Colon (tissue), 2 donors: ENCODE results near the gene PFKFB3.

Experiments
- FAIRE-seq: peaks from 2 replicates; lab custom pipeline; 2012; peaks lifted over from hg19 to GRCh38; lab: Jason Lieb, UNC
- donor health status: control.
- donor health status: control.

PFKFB3 gene

DNA sequence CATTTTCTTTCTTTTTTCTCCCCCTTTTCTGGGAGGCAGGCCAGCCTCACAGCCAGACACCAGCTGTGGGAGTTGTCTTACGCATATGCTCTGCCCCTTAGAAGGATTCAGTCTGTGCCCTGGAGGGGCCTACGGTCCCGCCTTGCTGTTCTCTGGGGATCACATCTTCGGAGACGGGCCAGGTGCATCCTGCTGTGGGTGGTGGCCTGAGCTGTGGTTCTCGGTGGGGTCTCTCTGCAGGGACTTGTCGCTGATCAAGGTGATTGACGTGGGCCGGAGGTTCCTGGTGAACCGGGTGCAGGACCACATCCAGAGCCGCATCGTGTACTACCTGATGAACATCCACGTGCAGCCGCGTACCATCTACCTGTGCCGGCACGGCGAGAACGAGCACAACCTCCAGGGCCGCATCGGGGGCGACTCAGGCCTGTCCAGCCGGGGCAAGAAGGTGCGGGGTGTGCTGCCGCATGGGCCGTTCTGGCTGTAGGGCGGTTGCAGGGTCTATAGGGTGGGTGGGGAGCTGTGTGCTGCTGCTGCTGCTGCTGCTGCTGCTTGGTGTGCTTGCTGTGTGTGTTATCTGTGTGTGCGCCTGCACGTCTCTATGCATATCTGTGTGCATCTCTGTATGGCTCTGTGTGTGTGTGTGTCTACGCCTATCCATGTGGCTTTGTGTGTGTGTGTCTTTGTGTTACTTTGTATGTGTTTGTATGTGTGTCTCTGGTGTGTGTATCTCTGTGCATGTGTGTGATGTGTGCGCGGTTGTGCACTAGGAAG, 17.9 kb downstream of the PFKFB3 start:
- FAIRE-seq: no peak

DNA sequence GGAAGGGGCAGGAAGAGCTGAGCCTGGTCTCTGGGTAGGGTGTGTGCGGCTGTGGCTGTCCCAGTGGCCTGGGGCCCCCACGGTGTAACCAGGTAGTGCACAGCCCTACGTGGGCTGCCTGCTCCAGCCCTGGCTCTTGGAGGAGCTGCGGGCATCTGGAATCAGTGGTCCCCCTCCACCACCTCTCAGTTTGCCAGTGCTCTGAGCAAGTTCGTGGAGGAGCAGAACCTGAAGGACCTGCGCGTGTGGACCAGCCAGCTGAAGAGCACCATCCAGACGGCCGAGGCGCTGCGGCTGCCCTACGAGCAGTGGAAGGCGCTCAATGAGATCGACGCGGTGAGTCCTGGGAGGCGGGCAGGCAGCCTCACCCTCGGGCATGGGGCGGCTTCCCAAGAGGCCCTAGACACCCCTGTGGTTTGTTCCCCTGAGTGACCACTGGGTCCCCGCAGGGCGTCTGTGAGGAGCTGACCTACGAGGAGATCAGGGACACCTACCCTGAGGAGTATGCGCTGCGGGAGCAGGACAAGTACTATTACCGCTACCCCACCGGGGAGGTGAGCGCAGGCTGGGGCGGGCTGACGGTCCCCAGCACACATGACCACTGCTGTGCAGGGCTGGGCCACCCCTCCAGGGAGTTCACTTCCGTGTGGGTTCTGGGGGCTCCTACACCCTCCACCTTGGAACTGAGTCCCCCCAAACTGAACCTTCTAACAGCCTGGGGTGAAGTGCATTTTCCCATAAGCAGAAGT, 18.6 kb downstream of the PFKFB3 start:
- no peak for FAIRE-seq

DNA sequence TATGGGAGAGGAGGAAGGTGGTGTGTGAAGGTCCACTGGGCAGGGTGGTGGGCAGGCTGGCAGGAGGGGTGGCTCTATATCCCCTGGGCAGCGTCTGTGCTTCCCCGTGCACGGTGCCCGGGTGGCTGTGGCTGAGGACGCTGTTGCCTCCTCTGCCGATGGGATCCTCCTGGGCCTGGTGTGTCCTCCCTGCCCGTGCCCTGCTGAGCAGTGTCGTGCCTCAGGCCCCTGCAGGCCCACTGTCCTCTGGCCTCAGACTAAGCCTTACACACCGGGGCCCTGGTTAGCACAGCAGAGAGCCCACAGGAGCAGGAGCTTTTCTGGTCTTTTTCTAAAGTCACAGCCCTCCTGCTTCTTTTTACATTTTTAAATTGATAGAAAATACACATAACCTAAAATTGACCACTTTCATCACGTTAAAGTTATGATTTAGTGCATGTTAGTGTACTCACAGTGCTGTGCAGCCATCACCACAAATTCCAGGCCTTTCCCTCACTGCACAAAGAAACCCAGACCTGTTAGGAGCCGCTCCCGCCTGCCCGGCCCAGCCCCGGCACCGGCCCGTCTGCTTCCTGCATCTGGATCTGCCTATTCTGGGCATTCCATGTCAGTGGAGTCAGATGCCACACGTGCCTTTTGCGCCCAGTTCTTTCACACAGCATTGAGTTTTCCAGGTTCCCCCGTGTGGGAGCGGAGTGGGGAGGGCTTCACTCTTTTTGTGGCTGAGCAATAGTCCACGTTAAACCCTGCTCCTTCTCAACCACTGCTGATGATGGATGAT, 19.4 kb downstream of the PFKFB3 start:
- no peak for FAIRE-seq

DNA sequence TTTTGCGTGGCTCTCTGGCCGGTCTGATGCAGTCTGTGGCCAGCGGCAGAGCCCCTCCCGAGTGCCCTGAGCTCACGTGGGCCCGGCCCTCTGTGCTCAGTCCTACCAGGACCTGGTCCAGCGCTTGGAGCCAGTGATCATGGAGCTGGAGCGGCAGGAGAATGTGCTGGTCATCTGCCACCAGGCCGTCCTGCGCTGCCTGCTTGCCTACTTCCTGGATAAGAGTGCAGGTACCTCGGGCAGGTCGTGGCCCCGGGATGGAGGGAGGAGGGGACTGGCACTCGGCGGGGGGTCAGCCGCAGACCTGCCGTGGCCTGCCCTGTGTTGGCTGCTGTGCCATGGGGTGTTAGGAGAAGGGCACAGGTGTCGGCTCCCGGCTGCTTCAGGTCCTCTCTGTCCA, 20.0 kb downstream of the PFKFB3 start:
- FAIRE-seq: no peak

DNA sequence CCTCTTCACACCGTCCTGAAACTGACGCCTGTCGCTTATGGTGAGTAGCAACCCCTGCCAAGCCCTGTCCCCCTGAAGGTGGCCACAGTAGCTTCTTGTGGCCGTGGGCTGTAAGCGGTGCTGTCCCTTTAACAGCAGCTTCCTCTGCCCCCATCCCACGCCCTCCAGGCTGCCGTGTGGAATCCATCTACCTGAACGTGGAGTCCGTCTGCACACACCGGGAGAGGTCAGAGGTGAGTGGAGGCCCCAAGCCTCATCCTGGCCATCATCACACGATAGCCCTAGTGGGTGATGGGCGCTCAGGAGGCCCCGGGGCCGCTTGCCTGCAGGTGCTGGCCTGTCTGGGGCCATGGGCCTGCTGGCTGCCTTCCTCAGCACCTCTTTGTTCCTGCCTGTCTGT, 21.2 kb downstream of the PFKFB3 start:
- FAIRE-seq: no peak

DNA sequence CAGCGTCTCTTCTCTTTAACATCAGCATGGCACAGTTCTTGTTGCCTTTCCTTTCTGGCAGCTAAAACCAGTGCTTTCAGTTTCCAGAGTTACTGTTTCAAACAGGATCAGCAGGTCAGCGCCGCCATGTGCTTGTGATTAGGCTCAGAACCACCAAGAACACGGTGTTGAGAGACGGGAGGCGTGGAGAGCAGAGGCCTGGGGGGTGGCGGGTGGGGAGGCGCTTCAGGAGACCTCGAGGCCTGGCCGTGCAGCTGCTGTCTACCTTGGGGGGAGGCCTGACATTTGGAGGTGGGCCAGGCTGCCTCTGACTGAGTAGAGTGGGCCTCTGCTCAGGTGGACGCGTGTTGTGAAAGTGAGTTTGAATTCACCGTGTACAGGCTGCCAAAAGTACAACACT, 22.0 kb downstream of the PFKFB3 start:
- FAIRE-seq: no peak

DNA sequence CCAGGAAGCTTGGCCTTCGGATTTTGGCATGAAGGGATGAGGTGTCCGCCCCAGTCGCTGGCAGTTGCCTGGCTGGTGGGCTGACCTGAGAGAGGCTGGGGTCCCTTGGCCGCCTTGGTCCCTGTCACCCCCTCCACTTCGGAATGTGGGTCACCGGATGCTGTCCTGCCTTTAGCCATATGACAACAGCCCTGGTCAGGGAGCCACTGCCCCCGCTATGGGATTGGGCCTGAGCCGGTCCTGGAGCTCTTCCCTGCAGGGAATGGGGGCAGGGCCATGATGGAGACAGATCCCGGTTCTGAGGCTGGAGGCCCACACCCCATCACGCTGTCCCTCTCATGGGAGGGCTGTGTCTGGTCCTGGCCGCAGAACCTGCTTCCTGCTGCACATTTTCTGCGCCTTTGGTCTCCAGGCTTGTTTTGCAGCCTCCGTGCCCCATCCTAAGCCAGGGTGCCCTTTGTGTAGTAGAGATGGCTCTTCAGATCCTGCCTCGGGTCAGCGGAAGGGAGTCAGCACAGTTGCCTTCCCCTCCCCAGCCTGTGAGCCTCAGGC, 22.6 kb downstream of the PFKFB3 start:
- FAIRE-seq: no peak

DNA sequence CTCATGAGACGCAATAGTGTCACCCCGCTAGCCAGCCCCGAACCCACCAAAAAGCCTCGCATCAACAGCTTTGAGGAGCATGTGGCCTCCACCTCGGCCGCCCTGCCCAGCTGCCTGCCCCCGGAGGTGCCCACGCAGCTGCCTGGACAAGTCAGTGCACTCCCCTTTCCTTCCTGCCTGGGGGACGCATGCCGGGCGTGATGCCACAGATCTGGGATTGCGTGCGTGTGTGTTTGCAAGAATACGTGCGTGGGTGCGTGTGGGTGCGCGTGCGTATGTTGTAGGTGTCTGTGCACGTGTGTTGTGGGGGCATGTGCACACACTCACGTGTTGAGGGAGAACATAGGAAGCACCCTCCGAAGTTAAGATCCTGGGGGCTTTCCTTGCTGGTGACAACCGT, 23.5 kb downstream of the PFKFB3 start:
- FAIRE-seq: no peak

DNA sequence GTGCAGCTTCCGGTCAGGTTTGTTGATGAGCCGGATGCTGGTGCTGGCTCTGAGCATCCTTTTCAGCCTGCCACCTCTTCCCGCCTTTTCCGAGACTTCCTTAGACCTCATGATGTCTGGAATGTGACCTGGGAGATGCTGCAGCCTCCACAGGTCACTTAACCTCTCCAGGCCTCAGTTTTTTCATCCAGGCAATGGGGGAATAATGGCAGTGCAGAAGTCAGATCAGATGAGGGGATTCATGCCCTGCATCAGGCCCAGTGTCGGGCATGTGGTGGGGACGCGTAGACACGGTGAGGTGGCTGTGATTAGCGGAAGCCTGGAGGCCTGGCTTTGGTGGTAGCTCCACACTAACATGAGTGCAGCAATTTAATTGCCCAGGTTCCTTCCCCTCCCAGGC, 24.6 kb downstream of the PFKFB3 start:
- no peak for FAIRE-seq

DNA sequence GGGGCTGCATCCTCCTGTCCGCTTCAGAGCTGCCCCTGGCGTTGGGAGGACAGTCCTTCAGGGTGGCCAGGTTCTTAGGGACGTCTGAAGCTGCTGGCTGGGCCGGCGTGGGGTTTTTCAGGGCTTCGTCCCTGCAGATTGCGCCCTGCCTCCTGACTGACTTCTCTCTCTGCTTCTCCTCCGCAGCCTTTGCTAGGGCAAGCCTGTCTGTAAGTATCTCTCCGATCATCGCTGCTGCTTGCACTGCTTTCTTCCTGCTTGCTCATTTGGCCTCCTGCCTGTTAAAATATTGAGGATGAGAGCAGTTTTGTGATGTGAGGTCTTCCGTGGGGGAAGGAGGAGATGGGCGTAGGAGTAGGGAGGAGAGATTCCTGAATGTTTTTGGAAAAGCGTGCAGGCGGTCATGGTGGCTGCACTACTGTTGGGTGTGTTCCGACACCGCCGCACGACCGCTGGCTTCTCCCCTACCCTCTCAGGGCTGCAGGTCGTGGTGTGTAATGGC, 25.3 kb downstream of the PFKFB3 start:
- no peak for FAIRE-seq

DNA sequence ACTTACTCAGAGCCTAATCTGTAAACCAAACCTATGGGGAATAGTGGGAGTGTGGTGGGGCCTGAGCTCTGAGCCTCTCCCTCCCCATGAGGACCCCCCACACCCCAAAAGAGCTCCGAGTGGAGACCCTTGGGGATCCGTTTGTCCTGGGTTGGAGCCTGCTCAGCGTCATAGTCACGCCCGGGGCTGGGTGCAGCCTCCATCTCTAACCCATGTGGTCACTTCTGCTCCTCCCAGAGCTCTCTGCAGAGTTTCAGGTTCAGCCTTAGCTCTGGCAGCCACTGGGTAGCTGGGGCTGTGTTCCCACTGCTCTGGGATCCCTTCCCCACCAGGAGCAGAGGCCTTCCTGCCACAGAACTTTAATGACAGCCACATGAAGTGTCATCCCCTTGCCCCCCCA, 25.9 kb downstream of the PFKFB3 start:
- FAIRE-seq: no peak

DNA sequence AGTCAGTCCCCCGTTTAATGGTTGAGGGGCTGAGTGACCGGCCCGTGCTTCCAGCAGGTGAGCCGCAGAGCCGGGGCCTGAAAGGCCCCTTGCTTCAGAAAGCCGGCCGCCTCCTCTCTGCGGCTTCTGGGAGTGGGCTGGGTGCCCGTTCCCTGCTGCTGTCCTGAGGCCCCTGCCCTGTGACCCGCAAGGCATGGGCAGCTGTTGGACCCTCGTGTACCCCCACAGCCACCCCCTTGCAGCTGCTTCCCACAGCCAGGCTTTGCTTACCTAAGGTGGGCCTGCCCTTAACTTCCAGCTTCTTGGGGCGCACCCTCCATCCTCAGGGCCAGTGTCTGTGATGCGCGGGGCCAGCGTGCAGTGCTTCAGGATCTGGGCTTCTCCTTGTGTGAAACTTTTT, 26.6 kb downstream of the PFKFB3 start:
- FAIRE-seq: no peak

DNA sequence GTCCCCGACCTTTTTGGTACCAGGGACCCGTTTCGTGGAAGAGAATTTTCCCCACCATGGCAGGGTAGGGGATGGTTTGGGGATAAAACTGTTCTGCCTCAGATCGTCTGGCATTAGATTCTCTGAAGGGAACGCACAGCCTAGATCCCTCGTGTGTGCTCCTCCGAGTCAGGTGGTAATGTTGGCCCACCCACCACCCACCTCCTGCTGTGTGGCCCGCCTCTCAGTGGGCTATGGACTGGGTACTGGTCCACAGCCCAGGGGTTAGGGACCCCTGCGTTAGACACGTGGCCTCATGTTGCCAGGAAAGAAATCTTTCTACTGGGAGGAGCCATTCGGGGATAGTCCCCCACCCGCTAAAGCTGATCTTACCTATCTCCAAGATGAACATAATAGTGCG, 27.0 kb downstream of the PFKFB3 start:
- FAIRE-seq: no peak

DNA sequence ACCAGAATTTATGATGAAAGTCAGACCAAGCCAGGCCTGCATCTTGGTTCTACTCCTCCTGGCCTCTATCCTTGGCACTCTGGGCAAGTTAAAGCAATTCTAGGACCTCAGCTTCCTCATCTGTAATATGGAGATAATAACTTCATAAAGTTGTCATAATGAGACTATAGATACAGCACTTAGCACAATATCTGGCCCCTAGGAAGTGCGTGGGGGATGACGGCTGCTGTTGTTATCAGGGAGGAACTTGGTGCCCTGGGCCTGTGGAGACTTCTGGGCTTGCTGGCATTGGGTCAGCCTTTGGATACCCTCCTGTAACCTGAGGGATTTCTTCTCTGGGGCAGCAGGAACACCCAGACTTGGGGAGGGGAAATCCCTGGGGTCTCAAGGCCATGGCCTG, 27.6 kb downstream of the PFKFB3 start:
- FAIRE-seq: no peak

DNA sequence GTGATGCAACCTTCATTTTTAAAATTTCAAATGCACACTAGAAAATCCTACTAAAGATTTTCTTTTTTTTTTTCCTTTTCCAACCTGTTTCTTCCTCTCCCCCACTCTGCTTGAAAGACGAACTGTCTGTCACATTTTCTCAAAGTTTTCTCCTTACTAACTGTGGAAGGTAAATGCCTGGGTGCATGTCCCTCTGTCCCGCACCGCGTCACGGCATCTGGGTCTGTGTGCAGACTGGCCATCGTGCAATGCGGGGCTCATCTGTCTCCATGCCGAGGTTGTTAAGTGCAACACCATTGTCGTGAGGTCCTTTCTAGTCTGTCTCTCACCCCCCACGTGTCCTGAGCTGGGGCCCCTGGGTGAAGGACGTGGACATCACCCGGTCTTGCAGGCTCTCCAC, 28.4 kb downstream of the PFKFB3 start:
- no peak for FAIRE-seq

DNA sequence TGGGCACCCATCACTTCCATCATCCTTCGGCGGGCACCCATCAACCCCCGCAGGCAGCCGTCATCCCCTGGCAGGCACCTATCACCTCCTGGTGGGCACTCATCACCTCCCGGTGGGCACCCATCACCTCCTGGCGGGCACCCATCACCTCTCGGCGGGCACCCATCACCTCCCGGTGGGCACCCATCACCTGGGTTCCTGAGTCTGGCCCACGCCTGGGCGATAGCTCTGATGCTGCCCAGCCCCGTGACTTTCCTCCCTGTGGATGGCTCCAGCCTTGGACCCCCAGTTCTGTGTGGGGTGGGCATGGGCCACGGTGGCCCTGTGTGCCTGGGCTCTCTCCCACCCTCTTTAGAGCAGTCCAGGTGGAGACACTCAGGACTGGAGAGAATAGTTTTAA, 29.0 kb downstream of the PFKFB3 start:
- FAIRE-seq: no peak

DNA sequence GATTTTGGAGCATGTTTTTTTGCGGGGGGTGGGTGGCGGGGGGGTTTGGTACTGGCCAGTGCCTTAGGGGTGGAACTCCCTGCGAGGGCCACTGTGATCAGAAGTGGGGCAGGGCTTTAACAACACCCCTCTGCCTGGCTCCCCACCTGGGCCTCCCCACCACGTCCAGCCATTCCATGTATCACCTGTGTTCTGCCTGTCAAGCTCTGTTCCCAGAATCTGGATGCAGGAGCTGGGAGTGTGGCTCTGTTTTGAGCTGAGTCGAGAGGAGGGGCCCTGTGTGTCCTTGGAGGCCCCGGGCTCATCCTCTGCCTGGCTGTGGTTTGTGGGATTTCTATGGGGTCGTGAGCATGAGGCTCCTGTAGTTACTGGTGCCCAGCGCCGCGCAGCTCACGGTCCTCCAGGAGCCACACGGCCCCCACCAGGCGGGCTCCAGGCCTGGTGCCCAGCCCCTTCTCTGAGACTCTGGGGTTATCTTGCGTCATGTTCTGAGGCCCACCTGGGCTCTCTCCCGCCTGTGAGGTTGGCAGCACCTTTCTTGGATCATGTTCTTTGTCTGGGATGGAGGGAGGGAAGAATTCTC, 29.6 kb downstream of the PFKFB3 start:
- no peak for FAIRE-seq

DNA sequence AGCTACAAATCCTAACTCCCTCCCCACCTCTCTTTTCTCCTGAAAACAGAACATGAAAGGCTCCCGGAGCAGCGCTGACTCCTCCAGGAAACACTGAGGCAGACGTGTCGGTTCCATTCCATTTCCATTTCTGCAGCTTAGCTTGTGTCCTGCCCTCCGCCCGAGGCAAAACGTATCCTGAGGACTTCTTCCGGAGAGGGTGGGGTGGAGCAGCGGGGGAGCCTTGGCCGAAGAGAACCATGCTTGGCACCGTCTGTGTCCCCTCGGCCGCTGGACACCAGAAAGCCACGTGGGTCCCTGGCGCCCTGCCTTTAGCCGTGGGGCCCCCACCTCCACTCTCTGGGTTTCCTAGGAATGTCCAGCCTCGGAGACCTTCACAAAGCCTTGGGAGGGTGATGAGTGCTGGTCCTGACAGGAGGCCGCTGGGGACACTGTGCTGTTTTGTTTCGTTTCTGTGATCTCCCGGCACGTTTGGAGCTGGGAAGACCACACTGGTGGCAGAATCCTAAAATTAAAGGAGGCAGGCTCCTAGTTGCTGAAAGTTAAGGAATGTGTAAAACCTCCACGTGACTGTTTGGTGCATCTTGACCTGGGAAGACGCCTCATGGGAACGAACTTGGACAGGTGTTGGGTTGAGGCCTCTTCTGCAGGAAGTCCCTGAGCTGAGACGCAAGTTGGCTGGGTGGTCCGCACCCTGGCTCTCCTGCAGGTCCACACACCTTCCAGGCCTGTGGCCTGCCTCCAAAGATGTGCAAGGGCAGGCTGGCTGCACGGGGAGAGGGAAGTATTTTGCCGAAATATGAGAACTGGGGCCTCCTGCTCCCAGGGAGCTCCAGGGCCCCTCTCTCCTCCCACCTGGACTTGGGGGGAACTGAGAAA, 30.4 kb downstream of the PFKFB3 start:
- FAIRE-seq: no peak

DNA sequence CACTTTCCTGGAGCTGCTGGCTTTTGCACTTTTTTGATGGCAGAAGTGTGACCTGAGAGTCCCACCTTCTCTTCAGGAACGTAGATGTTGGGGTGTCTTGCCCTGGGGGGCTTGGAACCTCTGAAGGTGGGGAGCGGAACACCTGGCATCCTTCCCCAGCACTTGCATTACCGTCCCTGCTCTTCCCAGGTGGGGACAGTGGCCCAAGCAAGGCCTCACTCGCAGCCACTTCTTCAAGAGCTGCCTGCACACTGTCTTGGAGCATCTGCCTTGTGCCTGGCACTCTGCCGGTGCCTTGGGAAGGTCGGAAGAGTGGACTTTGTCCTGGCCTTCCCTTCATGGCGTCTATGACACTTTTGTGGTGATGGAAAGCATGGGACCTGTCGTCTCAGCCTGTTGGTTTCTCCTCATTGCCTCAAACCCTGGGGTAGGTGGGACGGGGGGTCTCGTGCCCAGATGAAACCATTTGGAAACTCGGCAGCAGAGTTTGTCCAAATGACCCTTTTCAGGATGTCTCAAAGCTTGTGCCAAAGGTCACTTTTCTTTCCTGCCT, 31.1 kb downstream of the PFKFB3 start:
- FAIRE-seq: no peak

DNA sequence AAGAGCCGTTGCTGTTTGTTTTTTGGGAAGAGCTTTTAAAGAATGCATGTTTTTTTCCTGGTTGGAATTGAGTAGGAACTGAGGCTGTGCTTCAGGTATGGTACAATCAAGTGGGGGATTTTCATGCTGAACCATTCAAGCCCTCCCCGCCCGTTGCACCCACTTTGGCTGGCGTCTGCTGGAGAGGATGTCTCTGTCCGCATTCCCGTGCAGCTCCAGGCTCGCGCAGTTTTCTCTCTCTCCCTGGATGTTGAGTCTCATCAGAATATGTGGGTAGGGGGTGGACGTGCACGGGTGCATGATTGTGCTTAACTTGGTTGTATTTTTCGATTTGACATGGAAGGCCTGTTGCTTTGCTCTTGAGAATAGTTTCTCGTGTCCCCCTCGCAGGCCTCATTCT, 31.6 kb downstream of the PFKFB3 start:
- no peak for FAIRE-seq
